GM19372 (cell line): ENCODE measurements around the gene IFIT5.
"Not testable (repeated sequence)": the region's sequence is repeated elsewhere in the genome, so short reads cannot be mapped to it uniquely, and the experiment has no call there.

Experiments
- ATAC-seq: cut with Tn5 transposase; IDR thresholded peaks from one replicate; pipeline ENCODE4 v1.9.1; 2021; ENCODE audit warnings: mild to moderate bottlenecking, low read depth, moderate library complexity; ENCODE audit not compliant: unreplicated experiment

The IFIT5 gene

GRCh38 chr10:89427629-89428028 is 13.3 kb downstream of the IFIT5 start:
- ATAC-seq = no peak

- no peak for ATAC-seq
These were observed 14.5 kb downstream of the IFIT5 start for GRCh38 chr10:89428877-89429276.

DNA sequence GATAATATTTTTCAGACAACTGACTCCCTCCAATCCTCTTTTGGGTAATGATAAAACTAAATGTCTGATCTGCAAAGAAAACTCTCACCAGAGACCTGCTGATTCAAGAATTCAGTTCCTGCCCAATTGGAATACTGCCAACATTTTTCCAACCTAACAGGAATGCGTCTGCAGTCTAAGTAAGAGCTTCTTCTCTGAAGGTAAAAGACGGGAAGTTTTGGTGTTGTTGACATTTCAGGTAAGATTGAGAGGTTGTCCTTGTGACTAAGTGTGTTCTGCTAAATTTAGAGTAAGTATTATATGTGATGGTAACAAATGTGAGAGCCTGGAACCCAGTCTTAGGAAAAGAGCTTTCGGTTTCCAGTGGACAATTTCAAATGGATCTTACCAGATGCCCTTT is 17.6 kb downstream of the IFIT5 start:
- ATAC-seq = no peak

- no peak for ATAC-seq
These were observed 24.2 kb downstream of the IFIT5 start for GRCh38 chr10:89438525-89438924.

GRCh38 chr10:89440226-89441009 is 26.1 kb downstream of the IFIT5 start:
- ATAC-seq = no peak

DNA sequence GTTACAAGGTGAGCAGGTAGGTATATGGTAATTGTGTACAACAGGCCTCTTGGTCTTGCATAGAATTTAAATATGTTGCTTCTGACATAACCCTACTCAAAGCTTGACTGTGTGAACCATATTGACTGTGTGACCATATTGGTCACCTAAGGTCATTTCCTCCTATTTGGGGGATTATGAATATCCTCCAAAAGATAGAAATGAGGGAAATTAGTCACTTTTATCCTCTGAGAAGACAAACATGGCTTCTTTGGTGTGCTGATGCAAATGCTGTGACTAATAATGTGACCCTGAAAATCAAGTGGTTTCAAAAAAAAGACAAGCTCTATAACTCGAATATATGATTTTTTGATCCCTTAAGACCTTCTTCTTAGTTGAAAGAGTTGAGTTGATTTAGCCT is 27.9 kb downstream of the IFIT5 start:
- ATAC-seq = no peak

DNA sequence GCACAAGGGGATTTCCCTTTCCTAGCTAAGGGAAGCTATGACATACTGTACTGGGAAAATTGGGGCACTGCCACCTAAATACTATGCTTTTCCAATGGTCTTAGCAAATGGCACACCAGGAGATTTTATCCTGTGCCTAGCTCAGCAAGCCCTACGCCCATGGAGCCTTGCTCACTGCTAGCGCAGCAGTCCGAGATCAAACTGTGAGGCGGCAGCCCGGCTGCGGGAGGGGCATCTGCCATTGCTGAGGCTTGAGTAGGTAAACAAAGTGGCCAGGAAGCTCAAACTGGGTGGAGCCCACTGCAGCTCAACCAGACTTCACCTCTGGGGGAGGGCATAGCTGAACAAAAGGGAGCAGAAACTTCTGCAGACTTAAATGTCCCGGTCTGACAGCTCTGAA is 30.5 kb downstream of the IFIT5 start:
- ATAC-seq = not testable (repeated sequence)

DNA sequence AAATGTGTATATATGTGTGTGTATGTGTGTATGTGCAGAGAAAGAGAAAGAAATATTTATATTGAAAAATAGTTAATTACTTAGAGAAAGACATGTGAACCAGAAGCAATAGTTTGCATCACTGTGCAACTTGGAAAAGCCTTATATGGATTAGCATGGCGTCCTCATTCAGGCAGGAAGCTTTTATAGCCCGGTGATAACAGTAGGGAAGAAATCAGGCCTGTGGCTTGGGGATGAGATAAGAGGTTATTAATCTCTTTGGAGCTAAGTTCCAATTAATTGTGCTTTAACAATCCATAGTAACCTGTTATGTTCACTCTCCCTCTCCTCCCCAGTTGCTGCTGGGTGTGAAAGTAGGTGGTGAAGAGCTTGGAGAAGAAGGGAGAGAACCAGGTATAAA is 36.5 kb downstream of the IFIT5 start:
- no peak for ATAC-seq

DNA sequence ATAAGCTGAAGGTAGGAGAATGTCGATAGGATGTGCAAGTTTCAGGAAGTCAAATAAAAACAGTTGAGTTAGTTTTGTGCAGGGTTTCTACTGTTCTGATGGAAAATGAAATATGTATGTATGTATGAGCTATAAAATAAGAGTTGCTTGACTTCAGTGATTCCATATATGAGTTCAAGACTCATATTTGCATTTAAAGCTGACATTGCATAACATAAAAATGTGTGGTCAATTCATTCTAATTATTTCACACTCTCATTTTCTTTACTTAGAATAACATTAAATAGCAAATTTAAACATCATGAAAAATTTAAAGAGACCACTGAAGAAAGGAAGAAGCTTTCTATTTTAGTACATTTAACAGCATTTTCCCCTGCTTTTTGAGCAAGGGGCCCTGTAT is 37.8 kb downstream of the IFIT5 start:
- no peak for ATAC-seq

GRCh38 chr10:89454561-89455347 is 40.4 kb downstream of the IFIT5 start:
- ATAC-seq = no peak

DNA sequence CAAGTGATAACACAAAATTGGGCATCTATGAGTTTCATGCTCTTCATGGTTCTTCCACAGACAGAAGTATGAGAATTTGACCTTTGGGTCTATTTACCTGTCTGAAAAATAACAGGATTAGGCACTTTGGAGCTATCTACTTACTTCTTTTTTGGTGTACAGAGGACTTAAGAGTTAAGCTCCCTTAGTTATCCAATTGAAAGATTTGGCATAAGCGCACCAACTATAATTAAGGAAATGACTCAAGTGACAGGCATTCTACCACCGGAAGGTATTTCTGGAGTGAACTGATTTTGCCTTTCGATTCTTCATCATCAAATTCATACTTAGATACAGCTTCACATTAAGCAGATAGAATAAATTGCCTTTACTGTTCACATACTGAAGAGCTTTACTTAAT is 43.9 kb downstream of the IFIT5 start:
- no peak for ATAC-seq

DNA sequence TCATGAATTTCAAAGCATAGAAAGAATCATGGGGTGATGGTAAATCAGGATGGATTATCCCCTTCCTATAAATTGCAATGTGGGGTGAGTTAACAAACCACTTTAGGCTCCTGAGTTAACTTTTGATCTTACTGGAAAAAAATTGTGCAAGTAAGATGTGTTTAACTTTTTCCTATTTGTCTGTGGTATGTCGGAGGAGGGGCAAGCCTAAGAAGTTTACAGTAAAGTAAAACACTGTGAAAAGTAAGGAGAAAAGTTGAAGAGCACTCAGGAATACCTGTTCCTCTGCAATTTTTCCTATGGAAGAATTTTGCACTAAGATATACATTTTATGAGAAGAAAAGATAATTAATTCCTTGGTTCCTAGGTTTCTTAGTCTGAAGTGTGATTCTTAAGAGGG is 44.4 kb downstream of the IFIT5 start:
- ATAC-seq = no peak

DNA sequence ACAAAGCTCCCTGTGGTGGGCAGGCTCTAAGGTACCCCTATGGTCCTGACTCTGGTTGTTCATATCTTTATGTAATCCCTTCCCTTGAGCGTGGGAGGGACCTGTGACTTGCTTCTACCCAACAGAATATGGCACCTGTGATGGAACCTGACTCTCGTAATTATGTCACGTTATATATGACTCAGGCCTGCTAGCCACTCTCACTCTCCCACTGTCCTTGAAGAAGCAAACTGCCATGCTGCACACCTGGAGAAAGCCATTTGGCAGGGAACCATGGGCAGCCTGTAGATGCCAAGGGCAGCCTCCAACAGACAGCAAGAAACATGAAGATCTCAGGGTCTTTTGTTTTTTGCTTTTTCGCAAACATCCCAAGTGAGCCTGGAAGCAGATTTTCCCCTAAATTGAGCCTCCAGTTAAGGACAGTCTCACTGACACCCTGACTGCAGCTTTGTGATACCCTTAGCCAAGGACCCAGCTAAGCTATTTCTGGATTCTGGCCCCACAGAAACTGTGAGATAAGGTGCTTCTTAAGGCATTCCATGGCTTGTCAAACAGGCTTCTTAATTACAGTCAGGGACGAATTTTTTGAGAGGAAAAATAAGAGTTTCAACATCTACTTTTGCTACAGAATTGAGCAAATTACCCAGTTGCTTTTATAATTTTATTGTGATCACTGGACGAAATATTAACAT is 49.6 kb downstream of the IFIT5 start:
- no peak for ATAC-seq

- no peak for ATAC-seq
These were observed 50.8 kb downstream of the IFIT5 start for GRCh38 chr10:89465196-89465595.

DNA sequence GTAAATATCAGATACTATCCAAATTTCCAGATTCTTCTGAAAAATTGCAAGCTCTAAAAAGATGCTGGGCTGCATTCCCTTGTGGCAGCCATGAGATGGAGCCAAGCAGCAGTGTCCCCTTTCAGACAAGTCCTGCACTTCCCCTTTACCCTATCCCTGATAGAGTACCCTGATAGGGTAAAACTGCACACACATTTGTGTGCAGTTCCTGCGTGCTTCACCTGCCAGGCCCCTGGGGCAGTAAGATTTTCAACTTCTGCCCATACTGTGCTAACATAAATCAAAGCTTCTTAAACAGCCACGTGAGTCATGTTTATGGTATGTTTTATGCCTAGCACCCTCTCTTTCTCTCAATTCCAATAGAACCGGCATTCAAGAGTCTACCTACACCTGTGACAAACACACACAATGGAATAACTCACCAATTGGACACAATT is 52.2 kb downstream of the IFIT5 start:
- ATAC-seq = no peak

DNA sequence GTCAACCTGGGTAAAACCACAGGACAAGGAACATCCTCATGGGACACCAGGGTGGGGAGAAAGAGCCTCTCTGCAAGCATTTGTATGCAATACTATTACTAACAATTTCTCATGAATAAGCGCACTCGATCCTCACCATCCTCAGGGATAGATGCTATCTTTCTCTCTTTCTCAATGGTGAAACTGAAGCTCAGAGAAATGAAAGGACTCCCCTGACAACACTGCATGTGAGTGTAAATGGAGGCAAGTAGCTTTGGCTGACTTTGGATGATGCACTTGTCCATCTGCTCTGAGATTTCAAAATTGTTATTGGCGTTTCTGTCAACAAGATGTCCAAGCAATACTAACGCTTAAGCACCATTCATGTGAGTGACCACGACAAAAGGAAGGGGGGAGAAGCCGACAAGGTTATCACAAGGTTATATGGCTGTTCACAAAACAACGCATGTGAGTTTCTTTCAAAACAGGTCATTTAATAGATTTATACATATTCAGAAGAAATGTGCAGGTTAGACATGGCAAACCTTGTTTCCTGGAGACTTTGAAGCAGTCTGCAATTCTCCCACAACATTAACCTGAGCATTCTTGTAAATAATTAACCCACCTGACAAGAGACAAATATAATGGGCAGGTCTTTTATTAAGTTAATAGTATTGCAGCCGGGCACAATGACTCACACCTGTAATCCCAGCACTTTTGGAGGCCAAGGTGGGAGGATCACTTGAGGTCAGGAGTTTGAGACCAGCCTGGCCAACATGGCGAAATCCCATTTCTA is 54.0 kb downstream of the IFIT5 start:
- no peak for ATAC-seq

DNA sequence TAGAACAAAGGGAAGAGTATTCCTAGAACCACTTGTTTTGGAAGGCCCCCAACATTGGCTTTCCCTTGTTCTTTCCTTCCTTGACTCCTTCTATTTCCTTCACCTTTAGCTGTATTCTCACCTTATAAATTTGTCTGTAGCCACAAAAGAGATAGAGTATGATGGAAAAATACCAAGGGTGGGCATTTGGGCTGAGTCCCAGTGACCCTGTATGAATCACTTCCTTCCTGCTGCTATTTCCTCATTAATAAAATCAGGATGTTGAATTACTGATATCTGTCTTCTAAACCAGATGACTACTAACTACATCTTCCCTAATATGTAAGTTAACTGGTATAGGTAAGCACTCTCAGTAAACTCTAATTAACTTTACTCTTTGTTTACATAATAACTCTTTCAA is 55.1 kb downstream of the IFIT5 start:
- ATAC-seq = no peak
